Putamen (tissue), 1 donor: Measurements from ENCODE around the gene ENSA.
"Not testable (repeated sequence)": the region's sequence is repeated elsewhere in the genome, so short reads cannot be mapped to it uniquely, and the experiment has no call there.

Experiments used
- DNase-seq: peaks from one replicate; pipeline ENCODE4 v3.0.0-alpha.2; 2016; ENCODE audit warnings: low spot score

Gene ENSA

GRCh38 chr1:150621497-150622302 lies 7.7 kb downstream of the ENSA start:
- no peak for DNase-seq

DNA sequence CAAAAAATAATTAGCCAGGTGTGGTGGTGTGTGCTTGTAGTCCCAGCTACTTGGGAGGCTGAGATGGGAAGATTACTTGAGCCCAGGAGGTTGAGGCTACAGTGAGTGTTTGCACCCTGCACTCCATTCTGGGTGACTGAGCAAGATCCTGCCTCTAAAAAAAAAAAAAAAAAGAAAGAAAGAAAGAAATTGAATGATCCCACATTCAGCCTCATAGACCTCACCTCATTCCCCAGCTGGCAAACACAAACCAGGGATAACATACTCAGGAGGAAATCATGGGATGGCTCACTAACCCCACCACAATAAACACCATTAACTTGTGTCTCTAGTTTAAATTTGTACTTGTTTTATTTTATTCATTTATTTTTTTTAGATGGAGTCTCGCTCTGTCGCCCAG lies 8.5 kb downstream of the ENSA start:
- no peak for DNase-seq

DNA sequence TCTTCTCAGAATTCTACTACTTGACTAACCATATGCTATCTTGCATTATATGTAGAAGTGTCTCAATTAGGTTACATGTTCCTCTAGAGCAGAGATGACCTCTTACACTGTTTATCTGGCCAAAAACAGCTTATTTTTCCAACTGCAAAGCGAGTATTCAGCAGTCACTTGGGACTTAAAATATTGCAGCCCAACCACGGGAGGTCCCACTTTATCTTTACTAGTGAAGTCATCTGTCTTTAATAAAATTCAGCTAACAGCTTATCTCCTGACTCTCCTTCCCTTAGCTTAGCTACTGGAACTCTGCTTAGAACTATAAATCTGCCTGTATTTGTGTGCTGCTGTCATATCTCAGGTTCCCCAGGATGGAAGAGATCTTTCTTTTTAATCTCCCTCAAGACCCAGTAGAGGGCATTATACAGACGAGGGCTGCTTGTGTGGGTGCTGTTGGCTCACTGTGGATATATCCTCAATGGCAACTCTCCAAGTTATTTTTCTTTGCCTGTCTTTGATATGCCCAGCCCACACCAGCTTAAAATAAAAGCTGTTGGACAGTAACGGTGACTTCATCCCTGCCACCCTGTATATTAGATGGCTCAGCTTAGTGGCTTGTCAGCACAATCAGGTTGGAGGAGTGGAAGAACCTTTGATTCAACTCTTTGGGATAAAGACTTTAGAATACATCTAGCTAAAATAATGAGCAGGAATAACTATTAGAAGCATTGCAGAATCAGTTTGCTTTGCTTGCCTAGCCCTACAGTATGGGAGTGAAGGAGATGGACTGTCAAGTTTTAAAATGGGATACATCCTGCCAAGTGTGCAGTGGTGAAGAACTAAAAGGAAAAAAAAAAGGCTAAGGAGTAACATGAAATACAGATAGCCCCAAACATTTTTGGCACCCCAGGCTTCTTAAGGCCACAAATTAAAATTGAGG lies 9.6 kb downstream of the ENSA start:
- no peak for DNase-seq

DNA sequence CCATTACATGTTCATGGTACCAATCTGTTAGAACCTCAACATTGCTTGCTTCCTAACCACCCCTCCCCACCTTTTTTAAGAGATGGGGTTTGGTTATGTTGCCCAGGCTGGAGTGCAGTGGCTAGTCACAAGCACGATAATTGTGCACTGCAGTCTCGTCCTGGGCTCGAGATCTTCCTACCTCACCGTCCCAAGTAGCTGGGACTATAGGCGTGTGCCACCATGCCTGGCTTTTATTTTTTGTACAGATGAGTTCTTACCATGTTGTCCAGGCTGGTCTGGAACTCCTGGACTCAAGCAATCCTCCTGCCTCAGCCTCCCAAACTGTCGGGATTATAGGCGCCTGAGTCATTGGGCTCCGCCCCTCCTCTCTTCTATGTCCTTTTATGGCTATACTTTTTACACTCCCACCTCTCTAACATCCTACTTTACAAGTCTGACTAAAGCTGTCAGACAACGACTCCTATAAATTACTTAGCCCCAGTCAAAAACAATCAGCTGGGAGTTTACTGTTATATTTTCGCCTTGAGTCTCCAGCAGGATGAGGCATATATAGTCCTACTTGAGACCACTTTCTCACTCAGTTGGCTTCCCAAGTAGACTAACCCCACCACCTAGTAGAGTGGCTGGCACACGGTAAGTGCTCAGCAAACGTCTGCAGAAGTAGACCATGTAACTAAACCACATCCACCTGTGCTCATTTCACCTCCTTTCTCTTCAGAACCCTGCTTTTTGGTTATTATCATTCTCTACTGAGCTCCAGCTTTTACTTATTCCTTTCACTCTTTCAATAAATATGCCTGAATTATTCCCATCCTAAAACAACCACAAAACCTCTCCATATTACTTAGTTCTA lies 13.8 kb downstream of the ENSA start:
- DNase-seq = no peak

GRCh38 chr1:150613061-150613920 lies 16.1 kb downstream of the ENSA start:
- DNase-seq = no peak

DNA sequence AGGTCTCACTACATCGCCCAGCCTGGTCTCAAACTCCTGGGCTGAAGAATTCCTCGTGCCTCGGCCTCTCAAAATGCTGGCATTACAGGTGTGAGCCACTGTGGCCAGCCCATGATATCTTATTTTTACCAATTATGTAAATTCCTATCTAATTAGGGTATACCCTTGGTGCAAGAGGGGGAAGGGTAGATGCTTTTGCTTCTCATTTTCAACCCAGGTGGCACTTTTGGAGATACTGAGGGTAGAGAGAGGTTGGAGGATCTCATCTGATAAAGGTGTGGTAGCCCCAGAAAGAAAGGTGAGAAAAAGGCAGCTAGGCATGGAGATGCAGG lies 17.4 kb downstream of the ENSA start:
- DNase-seq = no peak

DNA sequence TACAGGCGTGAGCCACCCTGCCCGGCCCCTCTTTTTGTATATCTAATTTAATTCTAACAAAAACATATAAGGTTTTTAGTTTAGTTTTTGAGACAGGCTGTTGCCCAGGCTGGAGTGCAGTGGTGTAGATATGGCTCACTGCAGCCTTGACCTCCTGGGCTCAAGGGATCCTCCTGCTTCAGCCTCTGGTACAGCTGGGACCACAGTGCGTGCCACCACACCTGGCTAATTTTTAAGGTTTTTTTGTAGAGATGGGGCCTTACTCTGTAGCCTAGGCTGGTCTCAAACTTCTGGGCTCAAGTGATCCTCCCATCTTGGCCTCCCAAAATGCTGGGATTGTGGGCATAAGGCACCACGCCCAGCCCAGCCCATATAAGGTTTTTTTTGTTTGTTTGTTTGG lies 18.8 kb downstream of the ENSA start:
- DNase-seq = no peak

- no peak for DNase-seq
Observed at GRCh38 chr1:150609732-150610131, 19.7 kb downstream of the ENSA start.

DNA sequence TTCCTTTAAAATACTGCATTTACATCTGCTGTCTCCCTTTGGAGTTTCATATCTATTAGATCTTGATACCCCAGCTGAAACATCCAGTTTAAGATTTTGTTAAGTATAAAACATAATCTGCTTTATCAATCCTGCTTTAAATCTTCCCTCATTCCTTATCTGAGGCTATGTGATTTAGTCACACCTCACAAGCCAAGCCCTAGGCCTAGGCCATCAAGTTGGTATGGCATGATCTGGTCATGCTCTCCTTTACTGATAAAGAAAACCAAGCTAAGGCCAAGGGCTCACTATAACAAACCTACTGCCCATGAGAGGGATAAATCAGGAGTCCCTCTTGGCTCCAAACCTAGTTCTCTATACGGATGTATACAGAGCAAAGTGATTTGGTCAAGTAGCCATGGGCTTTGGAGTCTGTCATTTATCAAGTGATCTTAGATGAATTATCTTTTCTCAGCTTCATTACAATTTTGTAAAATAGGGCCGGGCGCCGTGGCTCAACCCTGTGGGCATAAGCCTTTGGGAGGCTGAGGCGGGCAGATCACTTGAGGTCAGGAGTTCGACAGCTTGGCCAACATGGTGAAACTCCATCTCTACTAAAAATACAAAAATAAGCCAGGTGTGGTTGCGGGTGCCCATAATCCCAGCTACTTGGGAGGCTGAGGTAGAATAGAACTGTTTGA lies 22.8 kb downstream of the ENSA start:
- DNase-seq = no peak

DNA sequence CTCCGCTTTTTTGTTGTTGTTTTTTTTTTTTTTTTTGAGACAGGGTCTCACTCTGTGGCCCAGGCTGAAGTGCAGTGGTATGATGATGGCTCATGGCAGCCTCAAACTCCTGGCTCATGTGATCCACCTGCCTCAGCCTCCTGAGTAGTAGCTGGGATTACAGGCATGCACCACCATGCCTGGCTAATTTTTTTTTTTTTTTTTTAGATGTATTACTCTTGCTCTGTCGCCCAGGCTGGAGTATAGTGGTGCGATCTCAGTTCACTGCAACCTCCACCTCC lies 24.0 kb downstream of the ENSA start:
- not testable (repeated sequence) for DNase-seq

DNA sequence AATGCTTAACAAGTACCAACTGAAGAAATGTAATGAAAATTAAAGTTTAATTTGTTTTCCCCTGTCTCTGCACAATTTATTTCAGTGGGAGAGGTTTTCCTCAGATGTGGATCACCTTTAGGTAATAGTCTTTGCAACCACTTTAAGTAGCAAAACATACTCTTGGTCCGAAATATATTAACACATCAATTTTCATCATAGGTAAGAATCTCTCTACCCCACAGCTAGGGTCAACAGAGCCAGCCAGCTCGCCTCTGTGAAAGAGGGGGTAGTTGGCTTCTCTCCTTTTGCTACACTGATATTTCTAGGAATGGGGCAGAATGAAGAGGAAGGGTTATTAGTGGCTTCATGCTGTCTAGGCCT lies 25.2 kb downstream of the ENSA start:
- DNase-seq = no peak

DNA sequence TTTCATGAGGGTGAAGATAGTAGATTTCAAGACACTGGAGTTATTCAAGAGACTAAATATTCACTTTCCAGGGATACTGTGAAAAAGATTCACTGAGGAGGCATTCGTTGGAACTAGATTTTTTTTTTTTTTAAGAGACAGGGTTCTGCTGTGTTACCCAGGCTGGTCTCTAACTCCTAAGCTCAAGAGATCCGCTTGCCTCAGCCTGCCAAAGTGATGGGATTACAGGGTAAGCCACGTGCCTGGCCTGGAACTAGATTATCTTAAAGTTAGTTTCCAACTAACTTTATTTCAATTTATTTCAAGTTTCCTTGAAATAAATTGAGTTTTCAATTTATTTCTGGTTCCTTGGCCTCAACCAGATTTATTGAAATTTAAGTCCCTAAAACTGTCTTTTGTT lies 25.7 kb downstream of the ENSA start:
- no peak for DNase-seq

- not testable (repeated sequence) for DNase-seq
Observed at GRCh38 chr1:150602372-150602771, 27.0 kb downstream of the ENSA start.

DNA sequence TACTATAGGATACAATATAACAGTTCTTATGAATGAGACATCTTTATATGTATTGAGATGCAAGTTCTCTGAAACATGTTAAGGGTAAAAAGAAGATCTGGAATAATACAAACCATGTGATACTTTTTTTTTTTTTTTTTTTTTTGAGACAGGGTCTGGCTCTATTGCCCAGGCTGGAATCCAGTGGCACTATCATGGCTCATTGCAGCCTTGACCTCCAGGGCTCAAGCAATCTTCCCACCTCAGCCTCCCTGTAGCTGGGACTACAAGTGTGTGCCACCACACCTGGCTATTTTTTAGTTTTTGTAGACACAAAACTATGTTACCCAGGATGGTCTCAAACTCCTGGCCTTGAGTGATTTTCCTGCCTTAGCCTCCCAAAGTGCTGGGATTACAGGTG lies 27.9 kb downstream of the ENSA start:
- DNase-seq = no peak

DNA sequence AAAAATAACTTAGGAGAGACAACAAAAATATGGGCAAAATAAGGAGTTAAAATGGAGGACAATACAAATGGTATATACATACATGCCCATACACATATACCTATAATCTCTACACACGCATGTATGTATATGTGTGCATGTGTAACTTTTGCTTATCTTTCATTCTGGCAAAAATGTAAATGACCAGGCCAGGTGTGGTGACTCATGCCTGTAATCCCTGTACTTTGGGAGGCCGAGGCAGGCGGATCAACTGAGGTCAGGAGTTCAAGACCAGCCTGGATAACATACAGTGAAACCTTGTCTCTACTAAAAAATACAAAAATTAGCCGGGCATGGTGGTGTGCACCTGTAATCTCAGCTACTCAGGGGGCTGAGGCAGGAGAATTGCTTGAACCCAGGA lies 31.1 kb downstream of the ENSA start:
- not testable (repeated sequence) for DNase-seq

DNA sequence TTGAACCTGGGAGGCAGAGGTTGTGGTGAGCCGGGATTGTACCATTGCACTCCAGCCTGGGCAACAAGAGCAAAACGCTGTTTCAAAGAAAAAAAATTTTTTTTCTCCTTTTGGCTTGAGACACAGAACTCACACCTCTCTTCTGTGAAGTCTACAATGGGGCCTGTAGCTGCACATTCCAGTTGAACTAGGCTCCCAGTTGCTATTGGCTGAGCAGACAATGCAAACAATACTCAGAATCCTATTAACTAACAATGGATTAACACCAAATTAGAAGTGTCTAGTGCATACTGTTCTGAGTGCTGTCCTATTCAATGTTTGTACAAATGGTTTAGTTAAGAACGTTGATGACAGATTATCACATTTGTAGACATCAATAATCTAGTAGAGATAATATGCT lies 32.4 kb downstream of the ENSA start:
- no peak for DNase-seq

GRCh38 chr1:150596095-150596892 lies 33.1 kb downstream of the ENSA start:
- no peak for DNase-seq

GRCh38 chr1:150582371-150582770 lies 47.0 kb downstream of the ENSA start:
- no peak for DNase-seq

DNA sequence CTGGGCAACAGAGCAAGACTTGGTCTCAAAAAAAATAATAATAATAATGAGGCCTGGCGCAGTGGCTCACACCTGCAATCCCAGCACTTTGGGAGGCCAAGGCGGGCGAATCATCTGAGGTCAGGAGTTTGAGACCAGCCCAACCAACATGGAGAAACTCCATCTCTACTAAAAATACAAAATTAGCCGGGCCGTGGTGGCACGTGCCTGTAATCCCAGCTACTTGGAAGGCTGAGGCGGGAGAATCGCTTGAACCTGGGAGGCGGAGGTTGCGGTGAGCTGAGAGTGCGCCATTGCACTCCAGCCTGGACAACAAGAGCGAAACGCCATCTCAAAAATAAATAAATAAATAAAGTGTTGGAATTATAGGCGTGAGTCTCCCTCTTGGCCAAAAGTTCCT lies 47.5 kb downstream of the ENSA start:
- not testable (repeated sequence) for DNase-seq

DNA sequence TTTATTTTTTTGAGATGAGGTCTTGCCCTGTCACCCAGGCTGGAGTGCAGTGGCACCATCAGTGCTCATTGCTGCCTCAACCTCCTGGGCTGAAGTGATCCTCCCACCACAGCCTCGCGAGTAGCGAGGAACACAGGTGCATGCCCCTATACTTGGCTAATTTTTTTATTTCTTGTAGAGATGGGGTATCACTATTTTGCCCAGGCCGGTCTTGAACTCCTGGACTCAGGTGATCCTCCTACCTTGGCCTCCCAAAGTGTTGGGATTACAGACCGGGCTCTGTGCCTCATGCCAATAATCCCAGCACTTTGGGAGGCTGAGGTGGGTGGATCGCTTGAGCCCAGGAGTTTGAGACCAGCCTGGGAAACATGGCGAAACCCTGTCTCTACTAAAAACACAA lies 48.0 kb downstream of the ENSA start:
- not testable (repeated sequence) for DNase-seq
